Measurements from ENCODE around the gene S100A3. TPM values are rescaled to one million over a fixed set of nuclear protein-coding genes. Genes with fewer than 3 reads are reported as not detected.
"Not testable (repeated sequence)": the region's sequence is repeated elsewhere in the genome, so short reads cannot be mapped to it uniquely, and the experiment has no call there.

S100A3 gene
- total RNA-seq, 2 donors from 2014 or later = 0.46 TPM; not detected in 1

DNA sequence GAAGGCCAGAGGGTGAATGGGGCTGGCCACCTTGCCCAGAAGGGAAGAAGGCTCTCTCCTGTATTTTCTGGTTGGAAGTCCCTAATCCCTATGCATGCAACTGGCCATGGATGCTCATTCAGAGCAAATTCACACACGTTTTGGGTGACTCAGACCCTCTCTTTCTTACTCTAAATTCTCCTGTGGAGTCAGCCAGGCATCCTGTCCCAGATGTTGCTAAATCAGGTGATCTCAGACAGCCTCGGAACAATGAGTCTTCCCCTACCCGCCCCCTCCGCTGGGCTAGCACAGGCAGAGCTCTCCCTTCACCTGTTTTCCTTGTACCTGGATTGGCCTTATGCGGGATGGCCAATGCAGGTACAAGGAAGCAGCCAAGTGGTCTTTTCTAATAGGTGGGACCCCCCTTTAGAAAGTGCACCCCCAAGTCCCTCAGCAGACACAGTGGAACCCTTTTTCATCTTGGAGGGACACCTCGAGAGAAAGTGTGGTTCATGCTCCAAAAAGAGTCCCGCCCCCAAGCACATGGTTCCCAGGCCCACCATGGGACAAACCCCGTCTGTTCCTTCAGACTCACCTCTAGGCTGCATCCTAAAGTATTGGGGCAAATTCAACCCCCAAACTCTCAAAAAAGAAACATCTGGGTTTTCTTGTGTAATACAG is 21.9 kb downstream of the S100A3 start:
- no peak for TF ChIP-seq POLR2A (IDR thresholded peaks at IDR 0.05)
- intact Hi-C loops (cut with DNase I) = no loop called here
- peak overlapping the region in 1 of 2 donors; percentile 58 for H3K27ac ChIP-seq

DNA sequence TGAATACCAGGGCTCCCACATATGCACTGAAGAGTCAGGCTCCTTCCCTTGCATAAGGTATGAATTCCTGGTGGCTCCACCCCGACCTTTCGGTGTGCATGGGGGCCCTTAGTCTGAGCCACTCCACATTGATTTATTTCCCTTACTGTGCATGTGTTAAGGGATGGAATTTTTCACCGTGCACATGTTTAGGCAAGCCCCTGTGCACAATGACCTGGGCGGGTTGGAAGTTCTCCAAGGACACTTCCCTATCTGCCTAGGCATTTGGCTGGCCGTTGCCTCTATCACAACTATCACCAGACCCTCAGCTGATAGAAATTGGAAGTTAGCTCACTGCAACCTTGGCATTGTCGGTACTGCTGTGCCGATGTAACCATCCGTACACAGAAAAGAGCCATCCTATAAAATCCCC is 22.9 kb downstream of the S100A3 start:
- Histone ChIP-seq H3K27ac (peak overlapping the region in 1 of 2 donors; percentile 58), H3K27me3 (replicated peaks; ENCODE audit: insufficient read depth) (no peaks in the 10 kb centered on the region), H3K4me3 (no peak overlapping the region), H3K36me3 (no peaks in the 10 kb centered on the region), H3K4me1 (replicated peaks) (no peaks in the 10 kb centered on the region), H3K9me3 (no peaks in the 10 kb centered on the region)
- intact Hi-C loops (cut with DNase I) = no loop called here
- peak; percentile 78 for DNase-seq (ENCODE audit: low spot score)
- peak; percentile 49 for TF ChIP-seq POLR2AphosphoS5 (IDR thresholded peaks at IDR 0.05)
- TF ChIP-seq, protein P1, sequence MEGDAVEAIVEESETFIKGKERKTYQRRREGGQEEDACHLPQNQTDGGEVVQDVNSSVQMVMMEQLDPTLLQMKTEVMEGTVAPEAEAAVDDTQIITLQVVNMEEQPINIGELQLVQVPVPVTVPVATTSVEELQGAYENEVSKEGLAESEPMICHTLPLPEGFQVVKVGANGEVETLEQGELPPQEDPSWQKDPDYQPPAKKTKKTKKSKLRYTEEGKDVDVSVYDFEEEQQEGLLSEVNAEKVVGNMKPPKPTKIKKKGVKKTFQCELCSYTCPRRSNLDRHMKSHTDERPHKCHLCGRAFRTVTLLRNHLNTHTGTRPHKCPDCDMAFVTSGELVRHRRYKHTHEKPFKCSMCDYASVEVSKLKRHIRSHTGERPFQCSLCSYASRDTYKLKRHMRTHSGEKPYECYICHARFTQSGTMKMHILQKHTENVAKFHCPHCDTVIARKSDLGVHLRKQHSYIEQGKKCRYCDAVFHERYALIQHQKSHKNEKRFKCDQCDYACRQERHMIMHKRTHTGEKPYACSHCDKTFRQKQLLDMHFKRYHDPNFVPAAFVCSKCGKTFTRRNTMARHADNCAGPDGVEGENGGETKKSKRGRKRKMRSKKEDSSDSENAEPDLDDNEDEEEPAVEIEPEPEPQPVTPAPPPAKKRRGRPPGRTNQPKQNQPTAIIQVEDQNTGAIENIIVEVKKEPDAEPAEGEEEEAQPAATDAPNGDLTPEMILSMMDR (IDR thresholded peaks at IDR 0.05) = no peak
- WGBS = 21% methylated on average over 8 of the region's 8 CpGs

More for the DNA sequence above, 21.9 kb downstream of the S100A3 start:
- DNase-seq (ENCODE audit: low spot score) = no peak
- whole genome bisulfite sequencing = 67% methylated on average over 8 of the region's 8 CpGs
- Histone ChIP-seq H3K9me3 (no peaks in the 10 kb centered on the region), H3K27me3 (replicated peaks; ENCODE audit: insufficient read depth) (no peaks in the 10 kb centered on the region), H3K36me3 (no peaks in the 10 kb centered on the region), H3K4me1 (replicated peaks) (no peaks in the 10 kb centered on the region), H3K4me3 (no peak overlapping the region)

DNA sequence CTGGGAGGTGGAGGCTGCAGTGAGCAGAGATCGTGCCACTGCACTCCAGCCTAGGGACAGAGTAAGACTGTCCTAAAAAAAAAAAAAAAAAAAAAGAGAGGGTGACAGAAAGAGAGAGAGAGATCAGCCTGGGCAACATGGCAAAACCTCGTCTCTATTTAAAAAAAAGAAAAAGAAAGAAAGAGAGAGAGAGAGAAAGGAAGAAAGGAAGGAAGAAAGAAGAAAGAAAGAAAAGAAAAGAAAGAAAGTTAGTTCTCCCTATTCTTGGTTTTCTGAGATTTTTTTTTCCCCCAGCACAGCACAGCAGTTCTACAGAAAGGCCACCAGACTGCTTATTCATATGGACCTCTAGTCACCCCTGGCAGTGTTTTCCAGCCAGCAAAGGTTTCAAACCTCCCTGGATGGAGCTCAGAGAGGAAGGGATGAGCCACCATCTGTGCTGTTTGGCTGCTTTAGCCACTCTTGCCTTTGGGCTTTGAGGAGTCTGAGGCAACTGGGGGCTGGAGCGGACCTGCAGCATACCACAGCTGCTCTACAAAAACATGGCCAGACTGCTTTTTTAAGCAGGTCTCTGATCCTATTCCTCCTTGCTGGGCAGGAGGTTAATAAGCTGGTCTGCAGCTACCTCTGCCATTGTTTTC is 23.9 kb downstream of the S100A3 start:
- H3K27me3 ChIP-seq (replicated peaks; ENCODE audit: insufficient read depth) = no peaks in the 10 kb centered on the region
- no peaks in the 10 kb centered on the region for H3K4me1 ChIP-seq (replicated peaks)
- TF ChIP-seq, protein P1 (IDR thresholded peaks at IDR 0.05) = no peak
- TF ChIP-seq POLR2A (IDR thresholded peaks at IDR 0.05) = no peak
- TF ChIP-seq POLR2AphosphoS5 (IDR thresholded peaks at IDR 0.05) = no peak
- DNase-seq (ENCODE audit: low spot score) = no peak
- 35% methylated on average over 3 of the region's 3 CpGs for WGBS
- H3K9me3 ChIP-seq = no peaks in the 10 kb centered on the region
- no peaks in the 10 kb centered on the region for H3K36me3 ChIP-seq
- intact Hi-C loops (cut with DNase I) = no loop called here
- H3K27ac ChIP-seq = peak overlapping the region in 1 of 2 donors; percentile 58
- H3K4me3 ChIP-seq = no peak overlapping the region

DNA sequence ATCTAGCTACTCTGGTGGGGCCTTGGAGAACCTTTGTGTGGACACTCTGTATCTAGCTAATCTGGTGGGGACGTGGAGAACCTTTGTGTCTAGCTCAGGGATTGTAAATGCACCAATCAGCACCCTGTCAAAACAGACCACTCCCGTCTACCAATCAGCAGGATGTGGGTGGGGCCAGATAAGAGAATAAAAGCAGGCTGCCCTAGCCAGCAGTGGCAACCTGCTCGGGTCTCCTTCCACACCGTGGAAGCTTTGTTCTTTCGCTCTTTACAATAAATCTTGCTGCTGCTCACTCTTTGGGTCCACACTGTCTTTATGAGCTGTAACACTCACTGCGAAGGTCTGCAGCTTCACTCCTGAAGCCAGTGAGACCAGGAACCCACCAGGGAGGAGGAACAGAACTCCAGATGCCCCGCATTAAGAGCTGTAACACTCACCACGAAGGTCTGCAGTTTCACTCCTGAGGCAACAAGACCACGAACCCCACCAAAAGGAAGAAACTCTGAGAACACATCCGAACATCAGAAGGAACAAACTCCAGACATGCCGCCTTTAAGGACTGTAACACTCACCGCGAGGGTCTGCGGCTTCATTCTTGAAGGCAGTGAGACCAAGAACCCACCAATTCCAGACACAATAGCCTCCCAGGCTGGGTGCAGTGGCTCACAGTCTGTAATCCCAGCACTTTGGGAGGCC is 26.6 kb downstream of the S100A3 start:
- WGBS = 81% methylated on average over 14 of the region's 14 CpGs
- H3K27me3 ChIP-seq (replicated peaks; ENCODE audit: insufficient read depth); H3K27ac ChIP-seq; H3K4me3 ChIP-seq; DNase-seq (ENCODE audit: low spot score); H3K9me3 ChIP-seq; H3K36me3 ChIP-seq; H3K4me1 ChIP-seq (replicated peaks); intact Hi-C loops (cut with DNase I): not testable (repeated sequence)

DNA sequence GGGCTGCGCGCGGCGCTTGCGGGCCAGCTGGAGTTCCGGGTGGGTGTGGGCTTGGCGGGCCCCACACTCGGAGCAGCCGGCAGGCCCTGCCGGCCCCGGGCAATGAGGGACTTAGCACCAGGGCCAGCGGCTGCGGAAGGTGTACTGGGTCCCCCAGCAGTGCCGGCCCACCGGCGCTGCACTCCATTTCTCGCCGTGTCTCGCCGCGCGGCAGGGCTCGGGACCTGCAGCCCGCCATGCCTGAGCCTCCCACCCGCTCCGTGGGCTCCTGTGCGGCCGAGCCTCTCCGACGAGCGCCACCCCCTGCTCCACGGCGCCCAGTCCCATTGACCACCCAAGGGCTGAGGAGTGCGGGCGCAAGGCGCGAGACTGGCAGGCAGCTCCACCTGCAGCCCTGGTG is 27.2 kb downstream of the S100A3 start:
- H3K36me3 ChIP-seq; intact Hi-C loops (cut with DNase I): not testable (repeated sequence)
- 95% methylated on average over 36 of the region's 37 CpGs for WGBS

DNA sequence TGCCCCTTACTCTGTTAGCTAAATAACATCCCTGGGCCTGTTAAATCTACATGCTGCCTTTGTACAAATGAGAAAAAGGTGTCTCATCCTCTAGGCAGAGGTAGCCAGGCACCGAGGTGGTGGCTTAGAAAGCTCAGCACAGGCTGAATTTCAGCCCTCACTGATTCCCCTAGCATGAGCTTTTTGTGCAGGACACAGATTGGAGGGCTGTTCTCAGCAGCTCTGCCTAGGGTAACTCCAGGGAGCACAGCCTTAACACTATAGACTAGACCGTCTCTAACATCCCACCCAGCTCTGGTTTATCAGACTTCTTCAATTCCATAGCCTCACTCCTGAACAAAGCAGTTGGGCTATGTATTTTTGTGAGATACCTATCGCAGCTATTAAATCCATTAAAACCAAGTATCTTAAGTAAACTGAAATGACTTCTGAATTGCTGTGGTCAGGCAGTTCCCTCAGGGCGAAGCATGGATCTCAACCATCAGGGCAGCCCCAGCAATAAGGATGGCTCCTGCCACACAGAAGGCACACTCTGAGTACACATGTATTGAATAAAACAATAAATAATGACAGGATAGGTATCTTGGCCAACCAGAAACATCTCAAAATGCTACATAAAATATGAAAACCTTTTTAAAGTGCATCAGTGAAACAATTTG is 28.1 kb downstream of the S100A3 start:
- Histone ChIP-seq H3K9me3 (no peaks in the 10 kb centered on the region), H3K27ac (no peak overlapping the region), H3K36me3 (no peaks in the 10 kb centered on the region), H3K4me3 (no peak overlapping the region), H3K4me1 (replicated peaks) (no peaks in the 10 kb centered on the region), H3K27me3 (replicated peaks; ENCODE audit: insufficient read depth) (no peaks in the 10 kb centered on the region)
- TF ChIP-seq, protein P1 (IDR thresholded peaks at IDR 0.05) = no peak
- no peak for TF ChIP-seq POLR2AphosphoS5 (IDR thresholded peaks at IDR 0.05)
- no peak for TF ChIP-seq POLR2A (IDR thresholded peaks at IDR 0.05)
- intact Hi-C loops (cut with DNase I) = no loop called here
- whole genome bisulfite sequencing = 57% methylated on average over 4 of the region's 4 CpGs
- DNase-seq (ENCODE audit: low spot score) = no peak

More for the DNA sequence above, 27.2 kb downstream of the S100A3 start:
- not testable (repeated sequence) for H3K9me3 ChIP-seq; DNase-seq (ENCODE audit: low spot score); H3K27ac ChIP-seq; H3K4me3 ChIP-seq; H3K4me1 ChIP-seq (replicated peaks); H3K27me3 ChIP-seq (replicated peaks; ENCODE audit: insufficient read depth)

DNA sequence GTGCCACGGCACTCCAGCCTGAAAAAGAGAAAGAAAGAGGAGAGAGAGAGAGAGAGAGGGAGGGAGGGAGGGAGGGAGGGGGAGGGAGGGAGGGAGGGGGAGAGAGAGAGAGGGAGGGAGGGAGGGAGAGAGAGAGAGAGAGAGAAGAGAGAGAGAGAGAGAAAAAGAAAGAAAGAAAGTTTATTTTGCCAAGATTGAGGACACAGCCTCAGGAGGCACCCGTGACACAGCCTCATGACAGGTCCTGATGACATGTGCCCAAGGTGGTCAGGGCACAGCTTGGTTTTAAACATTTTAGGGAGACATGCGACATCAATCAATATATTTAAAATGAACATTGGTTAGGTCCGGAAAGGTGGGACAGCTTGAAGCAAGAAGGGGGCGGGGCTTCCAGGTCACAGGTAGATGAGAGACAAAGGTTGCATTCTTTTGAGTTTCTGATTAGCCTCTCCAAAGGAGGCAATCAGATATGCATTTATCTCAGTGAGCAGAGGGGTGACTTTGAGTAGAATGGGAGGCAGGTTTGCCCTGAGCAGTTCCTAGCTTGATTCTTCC is 28.8 kb downstream of the S100A3 start:
- H3K36me3 ChIP-seq; H3K4me1 ChIP-seq (replicated peaks); H3K4me3 ChIP-seq; H3K9me3 ChIP-seq; DNase-seq (ENCODE audit: low spot score); H3K27ac ChIP-seq; intact Hi-C loops (cut with DNase I); H3K27me3 ChIP-seq (replicated peaks; ENCODE audit: insufficient read depth): not testable (repeated sequence)
- 89% methylated on average over 5 of the region's 5 CpGs for WGBS

All from prostate gland (tissue), 2 donors.